ENCODE data around the gene ENPP6.

Gene ENPP6

GRCh38 chr4:184110452-184111224 is 107.0 kb downstream of the ENPP6 start:
- no peak for TF ChIP-seq CTCF (IDR thresholded peaks at IDR 0.05; ENCODE audit: low read depth, low read length)
- no peak for DNase-seq (ENCODE audit: extremely low read depth, low read depth)

- TF ChIP-seq CTCF (IDR thresholded peaks at IDR 0.05; ENCODE audit: low read depth, low read length): no peak
- no peak for DNase-seq (ENCODE audit: extremely low read depth, low read depth)
Measured at GRCh38 chr4:184108006-184108501, 109.6 kb downstream of the ENPP6 start.

- no peak for TF ChIP-seq CTCF (IDR thresholded peaks at IDR 0.05; ENCODE audit: low read depth, low read length)
- no peak for DNase-seq (ENCODE audit: extremely low read depth, low read depth)
Measured at GRCh38 chr4:184104419-184105101, 113.1 kb downstream of the ENPP6 start.

GRCh38 chr4:184103527-184104264 is 114.0 kb downstream of the ENPP6 start:
- no peak for TF ChIP-seq CTCF (IDR thresholded peaks at IDR 0.05; ENCODE audit: low read depth, low read length)
- DNase-seq (ENCODE audit: extremely low read depth, low read depth): no peak

- TF ChIP-seq CTCF (IDR thresholded peaks at IDR 0.05; ENCODE audit: low read depth, low read length): no peak
- no peak for DNase-seq (ENCODE audit: extremely low read depth, low read depth)
Measured at GRCh38 chr4:184102927-184103326, 114.7 kb downstream of the ENPP6 start.

- no peak for TF ChIP-seq CTCF (IDR thresholded peaks at IDR 0.05; ENCODE audit: low read depth, low read length)
- DNase-seq (ENCODE audit: extremely low read depth, low read depth): no peak
Measured at GRCh38 chr4:184102488-184102887, 115.2 kb downstream of the ENPP6 start.

Measured in AG09319 (cell line).